Heart right ventricle (tissue), 16 donors: ENCODE data around the gene ZNF785. TPM values are rescaled to one million over a fixed set of nuclear protein-coding genes. Genes with fewer than 3 reads are reported as not detected.

ENCODE experiments used
- ATAC-seq, 8 donors: fragments of 200-7000 bp; cut with Tn5 transposase; one replicate each; pipeline ENCODE4 v1.9.1; 2020; ENCODE audit warnings: mild to moderate bottlenecking in 8 of 8, moderate library complexity in 8 of 8, moderate number of reproducible peaks in 1 of 8
- DNase-seq, 2 donors: peaks; one replicate each; pipeline ENCODE4 v3.0.0-alpha.2; 2020
- H3K27ac ChIP-seq, 10 donors: fragments of 200-600 bp; sonication (generic) in 2 of 10; one replicate each; pipeline versions ENCODE4 v1.5.0 to v1.8.0; 2020 to 2022; ENCODE audit warnings: mild to moderate bottlenecking in 3 of 10
- H3K27me3 ChIP-seq, 7 donors: fragments of 200-600 bp; one replicate each; pipeline ENCODE4 v1.8.0; 2021 to 2022; ENCODE audit warnings: mild to moderate bottlenecking in 2 of 7
- H3K36me3 ChIP-seq, 9 donors: fragments of 200-600 bp; sonication (generic) in 1 of 9; one replicate each; pipeline versions ENCODE4 v1.5.0 to v1.8.0; 2020 to 2022; ENCODE audit warnings: mild to moderate bottlenecking in 2 of 9
- H3K4me1 ChIP-seq, 9 donors: fragments of 200-600 bp; sonication (generic) in 1 of 9; one replicate each; pipeline versions ENCODE4 v1.5.0 to v1.8.0; 2020 to 2022; ENCODE audit warnings: mild to moderate bottlenecking in 4 of 9
- H3K4me3 ChIP-seq, 10 donors: fragments of 200-600 bp; sonication (generic) in 2 of 10; one replicate each; pipeline versions ENCODE4 v1.5.0 to v1.8.0; 2020 to 2022; ENCODE audit warnings: mild to moderate bottlenecking in 7 of 10, moderate library complexity in 2 of 10
- H3K9me3 ChIP-seq, 11 donors: fragments of 200-600 bp in 10 of 11; sonication (generic) in 2 of 11; one replicate each; pipeline versions ENCODE4 v1.5.0 to v1.8.0; 2013 to 2022; ENCODE audit warnings: mild to moderate bottlenecking in 2 of 11, control low read depth in 1 of 11, moderate library complexity in 1 of 11
- WGBS, 2 donors: extraction: QIAGEN DNeasy Blood & Tissue Kit; methylation state at CpG; one replicate each; pipeline ENCODE4 v1.1.7; 2013; ENCODE audit warnings: inconsistent platforms in 1 of 2; 5-methylcytosine and 5-hydroxymethylcytosine counted together
- intact Hi-C, 10 donors: fragments of 100-400 bp; cut with DNase I; formaldehyde crosslinking; loops; one replicate each; pipeline versions ENCODE4 v1.11.1 to v1.14.2; 2022
- polyA plus RNA-seq, 2 donors: library from polyadenylated mRNA; stranded (reverse); fragments of 200-250 nt; gene quantifications; one replicate each; pipeline ENCODE4 v1.2.3, GENCODE V29; 2013
- total RNA-seq, 10 donors: library from RNA; stranded (reverse); fragmentation: NEBNext Ultra II Directional in 3 of 10; extraction: Animal tissue kit (Norgen Biotek cat#: 25700) in 3 of 10; gene quantifications; one replicate each; pipeline versions ENCODE4 v1.2.1 to v1.2.4, GENCODE V29; 2021 to 2023
- TF ChIP-seq, protein P1 (sequence below), 9 donors: fragments of 200-600 bp; sonication (generic) in 2 of 9; IDR thresholded peaks; one replicate each; pipeline versions ENCODE4 v1.5.0 to v1.8.0; 2021 to 2022; ENCODE audit warnings: antibody characterized with exemption in 9 of 9, mild to moderate bottlenecking in 5 of 9, moderate library complexity in 1 of 9
- donor health status: Arrhythmogenic right ventricular cardiomyopathy.
- donor health status: ischemic (EF 13 %, LVEDD 7.1; RV severe dilation, severe dysfunction).
- donor health status: healthy with polysubstance abuse.
- donor health status: DM: no; HTN: yes; CAD: no.
- donor health status: DM: no; HTN: no; CAD: no.
- donor health status: ischemic (EF 25% LVEDD 6.9; RV normal size, moderate dysfunction).
- donor health status: ischemic (EF 25% LVEDD 5.7; RV mildly dilated, moderate dysfunction).
- donor health status: healthy.
- donor health status: DM: yes; HTN: yes; CAD: no.
- donor health status: Ischemic cardiomyopathy.
- donor health status: ischemic (EF 35%, LVEDD 5.7; RV mildly dilated, moderate dysfunction).
- donor health status: nonischemic (EF 11% LVEDD 7.7; RV severe dilation, severe dysfunction).
- donor health status: DM: yes; HTN: yes; CAD: no.
- donor health status: PGD.
- donor health status: ischemic (EF 29% LVEDD 5.4; RV normal size, mild dysfunction).
- donor health status: nonischemic (EF 23%, LVEDD 6.1; RV moderate dilation, normal function).

ZNF785 gene
- total and polyA plus RNA-seq, 12 donors: 2.8 to 8.4 (median 5.4) TPM

DNA sequence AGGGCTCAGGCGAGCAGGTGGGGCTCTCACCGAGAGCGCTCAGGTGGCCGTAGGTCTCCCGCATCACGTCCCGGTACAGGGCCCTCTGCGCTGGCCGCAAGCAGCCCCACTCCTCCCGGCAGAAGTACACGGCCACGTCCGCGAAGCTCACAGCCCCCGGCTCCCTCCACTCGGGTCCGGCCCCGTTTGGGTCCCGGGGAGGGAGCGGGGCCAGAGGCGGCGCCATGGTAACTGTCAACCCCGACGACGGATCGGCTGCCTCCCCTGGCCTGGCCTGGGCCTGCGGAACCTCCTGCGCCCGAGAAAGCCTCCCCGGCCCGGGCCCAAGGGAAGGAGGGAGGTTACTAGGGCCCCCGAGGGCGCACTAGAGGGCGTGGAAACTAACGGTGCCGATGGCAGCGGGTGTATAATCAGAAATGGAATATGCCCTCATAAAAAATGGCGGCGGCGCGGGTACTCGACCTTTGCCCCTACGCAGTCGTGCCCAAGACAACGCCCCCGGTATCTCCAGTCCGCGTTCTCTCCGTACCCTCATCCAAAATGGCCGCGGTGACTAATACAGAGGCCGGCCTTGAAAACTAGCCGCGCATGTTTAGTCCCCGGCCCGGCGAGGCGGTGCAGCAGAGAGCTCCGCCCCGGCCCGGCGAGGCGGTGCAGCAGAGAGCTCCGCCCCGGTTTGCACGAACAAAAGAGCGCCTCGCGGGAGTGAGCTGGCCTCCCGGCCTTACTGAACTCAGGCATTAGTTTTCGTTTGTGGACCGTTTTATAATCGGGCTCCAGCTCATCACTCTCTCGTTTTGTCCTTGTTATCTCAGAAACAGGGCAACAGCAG lies 27.3 kb downstream of the ZNF785 start, which contains the start of gene ZNF764:
Gene ZNF764 (minus strand): TSS at position 418 of the 832 bp plus-strand sequence. CDS start 192 bp downstream, at position 226.
- 0% methylated on average over 74 of the region's 74 CpGs for WGBS, 2 donors
- H3K4me3 ChIP-seq: peak within 1 kb of the TSS; percentile 52 to 98 (median 80)

GRCh38 chr16:30557707-30557956 lies 27.9 kb downstream of the ZNF785 start:
- intact Hi-C loops: loop anchor here in 3 of 10 donors (2.0 kb wide), 1 partner anchor 23 kb away; the partner anchor contains the start of gene ZNF747 (in 3 of the 3)
- Histone ChIP-seq H3K27me3 (no peaks in the 10 kb centered on the region), H3K27ac (peak overlapping the region; percentile 86 to 99 (median 96)), H3K9me3 (no peaks in the 10 kb centered on the region), H3K36me3 (peaks cover 0 to 38% (median 15%) of the 10 kb centered on the region in 9 donors), H3K4me3 (peak overlapping the region; percentile 52 to 98 (median 80)), H3K4me1 (peaks cover 0 to 69% (median 52%) of the 10 kb centered on the region in 9 donors)
- TF ChIP-seq, protein P1, sequence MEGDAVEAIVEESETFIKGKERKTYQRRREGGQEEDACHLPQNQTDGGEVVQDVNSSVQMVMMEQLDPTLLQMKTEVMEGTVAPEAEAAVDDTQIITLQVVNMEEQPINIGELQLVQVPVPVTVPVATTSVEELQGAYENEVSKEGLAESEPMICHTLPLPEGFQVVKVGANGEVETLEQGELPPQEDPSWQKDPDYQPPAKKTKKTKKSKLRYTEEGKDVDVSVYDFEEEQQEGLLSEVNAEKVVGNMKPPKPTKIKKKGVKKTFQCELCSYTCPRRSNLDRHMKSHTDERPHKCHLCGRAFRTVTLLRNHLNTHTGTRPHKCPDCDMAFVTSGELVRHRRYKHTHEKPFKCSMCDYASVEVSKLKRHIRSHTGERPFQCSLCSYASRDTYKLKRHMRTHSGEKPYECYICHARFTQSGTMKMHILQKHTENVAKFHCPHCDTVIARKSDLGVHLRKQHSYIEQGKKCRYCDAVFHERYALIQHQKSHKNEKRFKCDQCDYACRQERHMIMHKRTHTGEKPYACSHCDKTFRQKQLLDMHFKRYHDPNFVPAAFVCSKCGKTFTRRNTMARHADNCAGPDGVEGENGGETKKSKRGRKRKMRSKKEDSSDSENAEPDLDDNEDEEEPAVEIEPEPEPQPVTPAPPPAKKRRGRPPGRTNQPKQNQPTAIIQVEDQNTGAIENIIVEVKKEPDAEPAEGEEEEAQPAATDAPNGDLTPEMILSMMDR (IDR thresholded peaks at IDR 0.05): no peak
- DNase-seq (no peak), ATAC-seq (peak in 2 of 8 donors; percentile 1 to 28)
- WGBS, 2 donors: 0 to 1% methylated on average over 15 to 17 of the region's 17 CpGs

More for the DNA sequence above, 27.3 kb downstream of the ZNF785 start, which contains the start of gene ZNF764:
- DNase-seq: peak; percentile 96 to 99
- H3K4me1 ChIP-seq: peaks cover 0 to 64% (median 47%) of the 10 kb centered on the region in 9 donors
- no peaks in the 10 kb centered on the region for H3K9me3 ChIP-seq
- H3K36me3 ChIP-seq: peaks cover 0 to 33% (median 15%) of the 10 kb centered on the region in 9 donors
- peak; percentile 95 to 99 (median 97) for ATAC-seq
- TF ChIP-seq, protein P1 (IDR thresholded peaks at IDR 0.05): peak in 1 of 9 donors; percentile 12
- H3K27me3 ChIP-seq: no peaks in the 10 kb centered on the region
- intact Hi-C loops: loop anchor here in 9 of 10 donors (1.0 to 2.0 kb wide), 3 partner anchors 23 to 31 kb away; partner anchors contain the start of genes ZNF747 (in 5 of the 9) and ZNF768 (in 1 of the 9)
- peak within 1 kb of the TSS; percentile 86 to 99 (median 96) for H3K27ac ChIP-seq

DNA sequence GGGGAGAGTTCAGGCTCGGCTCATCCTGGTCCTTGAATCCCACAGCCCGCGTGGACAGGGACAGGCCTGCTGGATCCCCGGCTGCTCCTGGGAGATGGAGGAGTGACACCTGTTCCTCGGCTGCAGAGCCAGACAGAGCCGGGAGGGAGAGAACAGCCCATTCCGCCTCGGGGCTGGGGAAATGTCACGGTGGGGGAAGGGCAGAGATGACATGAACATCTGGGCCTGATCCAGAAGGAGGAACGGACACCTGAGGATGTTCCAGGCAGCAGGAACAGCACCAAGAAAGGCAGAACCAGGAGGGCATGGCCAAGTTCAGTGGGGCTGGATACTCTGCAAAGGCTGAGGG lies 29.4 kb downstream of the ZNF785 start:
- TF ChIP-seq, protein P1 (IDR thresholded peaks at IDR 0.05): no peak
- Histone ChIP-seq H3K36me3 (peaks cover 0 to 40% (median 15%) of the 10 kb centered on the region in 9 donors), H3K27ac (peak overlapping the region in 1 of 10 donors; percentile 99), H3K4me3 (no peak overlapping the region), H3K9me3 (no peaks in the 10 kb centered on the region), H3K4me1 (peaks cover 0 to 74% (median 54%) of the 10 kb centered on the region in 9 donors), H3K27me3 (no peaks in the 10 kb centered on the region)
- ATAC-seq (no peak), DNase-seq (no peak)
- intact Hi-C loops: loop anchor here in 3 of 10 donors (2.0 kb wide), 1 partner anchor 21 kb away; the partner anchor contains the start of gene ZNF747 (in 3 of the 3)
- WGBS, 2 donors: 53 to 55% methylated on average over 10 of the region's 10 CpGs

DNA sequence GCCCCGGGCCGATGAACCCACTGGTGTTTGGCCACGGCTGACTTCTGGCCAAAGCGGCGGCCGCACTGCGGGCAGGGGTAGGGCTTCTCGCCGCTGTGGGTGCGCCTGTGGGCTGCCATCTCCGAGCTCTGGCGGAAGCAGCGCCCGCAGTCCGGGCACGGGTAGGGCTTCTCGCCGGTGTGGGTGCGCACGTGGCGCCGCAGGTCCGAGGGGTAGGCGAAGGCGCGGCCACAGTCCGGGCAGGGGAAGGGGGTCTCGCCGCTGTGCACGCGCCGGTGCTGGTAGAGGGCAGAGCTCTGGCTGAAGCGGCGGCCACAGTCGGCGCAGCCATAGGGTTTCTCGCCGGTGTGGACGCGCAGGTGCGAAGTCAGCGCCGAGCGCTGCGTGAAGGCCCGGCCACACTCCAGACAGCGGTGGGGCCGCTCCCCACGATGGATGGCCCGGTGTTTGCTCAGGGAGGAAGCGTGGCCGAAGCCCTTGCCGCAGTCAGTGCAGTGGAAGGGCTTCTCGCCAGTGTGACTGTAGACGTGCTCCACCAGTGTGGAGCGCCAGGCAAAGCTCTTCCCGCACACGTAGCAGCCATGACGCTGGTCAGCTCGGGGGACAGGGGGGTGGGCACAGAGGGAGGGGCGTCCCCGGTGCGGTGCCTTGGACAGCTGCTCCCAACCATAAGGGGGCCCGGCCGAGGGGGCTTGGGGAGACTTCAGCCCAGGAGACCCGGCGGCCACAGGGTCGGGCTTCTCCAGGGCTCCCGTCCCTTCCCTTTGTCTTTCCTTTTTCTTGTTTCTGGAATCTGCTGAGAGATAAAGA lies 30.0 kb downstream of the ZNF785 start:
- intact Hi-C loops: loop anchor here in 3 of 10 donors (2.0 kb wide), 1 partner anchor 21 kb away; the partner anchor contains the start of gene ZNF747 (in 3 of the 3)
- no peaks in the 10 kb centered on the region for H3K27me3 ChIP-seq
- TF ChIP-seq, protein P1 (IDR thresholded peaks at IDR 0.05): no peak
- ATAC-seq (no peak), DNase-seq (no peak)
- H3K9me3 ChIP-seq: no peaks in the 10 kb centered on the region
- peaks cover 0 to 69% (median 48%) of the 10 kb centered on the region in 9 donors for H3K4me1 ChIP-seq
- peaks cover 0 to 40% (median 15%) of the 10 kb centered on the region in 9 donors for H3K36me3 ChIP-seq
- H3K27ac ChIP-seq: peak overlapping the region in 2 of 10 donors; percentile 58 to 99
- WGBS, 2 donors: 94 to 95% methylated on average over 67 to 69 of the region's 69 CpGs
- no peak overlapping the region for H3K4me3 ChIP-seq
